Measurements from ENCODE around the gene C1QTNF1. TPM values are rescaled to one million over a fixed set of nuclear protein-coding genes. Genes with fewer than 3 reads are reported as not detected.

The C1QTNF1 gene
- total RNA-seq (not detected), polyA plus RNA-seq (not detected)

- Mint-ChIP-seq H3K27me3 (peaks cover 12 to 25% of the 10 kb centered on the region in 2 donors), H3K27ac (peak within 1 kb of the TSS in 4 of 7 donors; percentile 21 to 87 (median 51))
- peaks cover 16% of the 10 kb centered on the region for H3K27me3 ChIP-seq (ENCODE audit: insufficient read depth, low read length)
Measured at GRCh38 chr17:79023886-79024771, at the start of gene C1QTNF1. Gene C1QTNF1, plus strand, starts transcription at chr17:79024169. Its CDS starts 19,800 bp downstream, at chr17:79043969.

GRCh38 chr17:78974635-78975591 lies 49.1 kb upstream of the C1QTNF1 start:
- Mint-ChIP-seq H3K4me3 (peak overlapping the region in 1 of 8 donors; percentile 22), H3K27me3 (no peaks in the 10 kb centered on the region), H3K36me3 (peaks cover 0 to 11% of the 10 kb centered on the region in 2 donors), H3K4me1 (peaks cover 10 to 43% (median 18%) of the 10 kb centered on the region in 4 donors), H3K27ac (no peak overlapping the region), H3K9me3 (no peaks in the 10 kb centered on the region)
- Histone ChIP-seq H3K9me3 (ENCODE audit: control insufficient read depth in 1 of 2, low read length in 2 of 2) (no peaks in the 10 kb centered on the region), H3K36me3 (ENCODE audit: insufficient read depth, low read length) (no peaks in the 10 kb centered on the region), H3K27me3 (ENCODE audit: insufficient read depth, low read length) (no peaks in the 10 kb centered on the region), H3K4me3 (ENCODE audit: low read length in 2 of 2) (no peak overlapping the region), H3K27ac (ENCODE audit: low read depth, low read length) (no peak overlapping the region), H3K4me1 (ENCODE audit: insufficient read depth, low read length) (peaks cover 26% of the 10 kb centered on the region)
- ChIA-PET CTCF (ENCODE audit: partially characterized antibody) (interaction anchor here (0.7 to 1.1 kb wide), 2 partner anchors 24 to 109 kb away, joined by 3 to 5 read pairs; no protein-coding TSS in a partner anchor), POLR2A (ENCODE audit: partially characterized antibody) (no interaction called here)
- no peak for DNase-seq
- intact Hi-C loops (cut with micrococcal nuclease): loop anchor here (5.0 kb wide), 1 partner anchor 528 kb away; no protein-coding TSS in a partner anchor

More at GRCh38 chr17:79023886-79024771, at the start of gene C1QTNF1:
- Histone ChIP-seq H3K27ac (ENCODE audit: low read depth, low read length) (no peak within 1 kb of the TSS), H3K4me1 (ENCODE audit: insufficient read depth, low read length) (peaks cover 13% of the 10 kb centered on the region), H3K9me3 (ENCODE audit: control insufficient read depth in 1 of 2, low read length in 2 of 2) (no peaks in the 10 kb centered on the region), H3K36me3 (ENCODE audit: insufficient read depth, low read length) (no peaks in the 10 kb centered on the region), H3K4me3 (ENCODE audit: low read length in 2 of 2) (peak within 1 kb of the TSS in 1 of 2 donors; percentile 45)
- intact Hi-C loops (cut with micrococcal nuclease): no loop called here
- Mint-ChIP-seq H3K4me1 (peaks cover 2 to 21% (median 4%) of the 10 kb centered on the region in 4 donors), H3K36me3 (no peaks in the 10 kb centered on the region), H3K9me3 (no peaks in the 10 kb centered on the region), H3K4me3 (peak within 1 kb of the TSS; percentile 85 to 92 (median 88))
- CTCF ChIA-PET (ENCODE audit: partially characterized antibody): no interaction called here
- POLR2A ChIA-PET (ENCODE audit: partially characterized antibody): no interaction called here
- DNase-seq: peak in 4 of 5 donors; percentile 21 to 30 (median 28)

GRCh38 chr17:78976907-78977680 lies 46.9 kb upstream of the C1QTNF1 start:
- Histone ChIP-seq H3K27ac (ENCODE audit: low read depth, low read length) (no peak overlapping the region), H3K4me3 (ENCODE audit: low read length in 2 of 2) (no peak overlapping the region), H3K36me3 (ENCODE audit: insufficient read depth, low read length) (no peaks in the 10 kb centered on the region), H3K27me3 (ENCODE audit: insufficient read depth, low read length) (no peaks in the 10 kb centered on the region), H3K9me3 (ENCODE audit: control insufficient read depth in 1 of 2, low read length in 2 of 2) (no peaks in the 10 kb centered on the region), H3K4me1 (ENCODE audit: insufficient read depth, low read length) (peaks cover 27% of the 10 kb centered on the region)
- CTCF ChIA-PET (ENCODE audit: partially characterized antibody): no interaction called here
- no peak for DNase-seq
- Mint-ChIP-seq H3K4me1 (peaks cover 4 to 38% (median 15%) of the 10 kb centered on the region in 4 donors), H3K9me3 (no peaks in the 10 kb centered on the region), H3K27ac (peak overlapping the region in 1 of 7 donors; percentile 82), H3K27me3 (no peaks in the 10 kb centered on the region), H3K36me3 (peaks cover 0 to 3% of the 10 kb centered on the region in 2 donors), H3K4me3 (peak overlapping the region in 5 of 8 donors; percentile 10 to 65 (median 49))
- POLR2A ChIA-PET (ENCODE audit: partially characterized antibody): interaction anchor here (1.1 kb wide), 1 partner anchor 9 kb away, joined by 4 read pairs; no protein-coding TSS in a partner anchor
- intact Hi-C loops (cut with micrococcal nuclease): no loop called here

GRCh38 chr17:78977681-78977943 lies 46.4 kb upstream of the C1QTNF1 start:
- Histone ChIP-seq H3K9me3 (ENCODE audit: control insufficient read depth in 1 of 2, low read length in 2 of 2) (no peaks in the 10 kb centered on the region), H3K4me1 (ENCODE audit: insufficient read depth, low read length) (peaks cover 27% of the 10 kb centered on the region), H3K27me3 (ENCODE audit: insufficient read depth, low read length) (no peaks in the 10 kb centered on the region), H3K36me3 (ENCODE audit: insufficient read depth, low read length) (no peaks in the 10 kb centered on the region), H3K27ac (ENCODE audit: low read depth, low read length) (no peak overlapping the region), H3K4me3 (ENCODE audit: low read length in 2 of 2) (no peak overlapping the region)
- peaks cover 0 to 3% of the 10 kb centered on the region in 2 donors for H3K36me3 Mint-ChIP-seq
- DNase-seq: no peak
- H3K27ac Mint-ChIP-seq: peak overlapping the region in 1 of 7 donors; percentile 8
- ChIA-PET CTCF (ENCODE audit: partially characterized antibody) (no interaction called here), POLR2A (ENCODE audit: partially characterized antibody) (no interaction called here)
- peak overlapping the region in 3 of 8 donors; percentile 49 to 65 (median 57) for H3K4me3 Mint-ChIP-seq
- intact Hi-C loops (cut with micrococcal nuclease): no loop called here
- no peaks in the 10 kb centered on the region for H3K9me3 Mint-ChIP-seq
- peaks cover 4 to 38% (median 15%) of the 10 kb centered on the region in 4 donors for H3K4me1 Mint-ChIP-seq
- no peaks in the 10 kb centered on the region for H3K27me3 Mint-ChIP-seq

- Mint-ChIP-seq H3K4me3 (peak overlapping the region in 7 of 8 donors; percentile 2 to 85 (median 77)), H3K36me3 (peaks cover 0 to 3% of the 10 kb centered on the region in 2 donors), H3K27me3 (no peaks in the 10 kb centered on the region), H3K27ac (peak overlapping the region in 3 of 7 donors; percentile 8 to 84 (median 25)), H3K4me1 (peaks cover 4 to 38% (median 15%) of the 10 kb centered on the region in 4 donors), H3K9me3 (no peaks in the 10 kb centered on the region)
- ChIA-PET POLR2A (ENCODE audit: partially characterized antibody) (no interaction called here), CTCF (ENCODE audit: partially characterized antibody) (interaction anchor here (1.7 kb wide), 1 partner anchor 15 kb away, joined by 4 read pairs; no protein-coding TSS in a partner anchor)
- Histone ChIP-seq H3K27ac (ENCODE audit: low read depth, low read length) (no peak overlapping the region), H3K36me3 (ENCODE audit: insufficient read depth, low read length) (no peaks in the 10 kb centered on the region), H3K9me3 (ENCODE audit: control insufficient read depth in 1 of 2, low read length in 2 of 2) (no peaks in the 10 kb centered on the region), H3K4me1 (ENCODE audit: insufficient read depth, low read length) (peaks cover 27% of the 10 kb centered on the region), H3K27me3 (ENCODE audit: insufficient read depth, low read length) (no peaks in the 10 kb centered on the region), H3K4me3 (ENCODE audit: low read length in 2 of 2) (no peak overlapping the region)
- intact Hi-C loops (cut with micrococcal nuclease): no loop called here
- DNase-seq: no peak
Measured at GRCh38 chr17:78977997-78978973, 45.7 kb upstream of the C1QTNF1 start.
